H1 (cell line): ENCODE results near the gene FLT1. TPM values are rescaled to one million over a fixed set of nuclear protein-coding genes. Genes with fewer than 3 reads are reported as not detected.

Experiments used
- YY1 ChIP-seq: IDR thresholded peaks from 2 replicates; pipeline ENCODE4 v1.6.1; 2011; ENCODE audit warnings: low read depth, mild to moderate bottlenecking, low read length
- ZNF274 ChIP-seq: IDR thresholded peaks from 2 replicates; pipeline ENCODE4 v1.7.0; 2012; ENCODE audit warnings: low read length, borderline replicate concordance; ENCODE audit errors: extremely low read depth
- polyA plus RNA-seq, 7 experiments: library from polyadenylated mRNA; depleted of rRNA in 3 of 7; stranded (reverse) in 5 of 7; unstranded in 2 of 7; fragments of >200 nt in 5 of 7; fragments of 200-250 nt in 2 of 7; gene quantifications; 1 replicate in 5 of 7; 2 replicates in 1 of 7; 4 replicates in 1 of 7; pipeline versions ENCODE4 v1.2.1 to v1.2.3, GENCODE V29; 2011 to 2013; ENCODE audit warnings: missing spikeins in 2 of 7, mixed read lengths in 2 of 7
- total RNA-seq: library from RNA; stranded (reverse); fragmentation: NEBNext Ultra II Directional; extraction: Animal tissue kit (Norgen Biotek cat#: 25700); gene quantifications from 2 replicates; pipeline ENCODE4 v1.2.1, GENCODE V29; 2021

FLT1 gene
- total and polyA plus RNA-seq, 2 of the 8 experiments (the other 6 are each of a cell fraction or from before 2014, with no cell fraction given) = 19.7 to 90.2 TPM

- TF ChIP-seq ZNF274 (no peak), YY1 (no peak)
Observed at GRCh38 chr13:28471421-28471820, 23.5 kb downstream of the FLT1 start (continued).
